GM19025 (cell line): Measurements from ENCODE around the gene BRF1.

Source experiments
- ATAC-seq: cut with Tn5 transposase; IDR thresholded peaks from one replicate; pipeline ENCODE4 v1.9.1; 2021; ENCODE audit warnings: mild to moderate bottlenecking, low read depth, moderate library complexity; ENCODE audit not compliant: unreplicated experiment

BRF1 gene

GRCh38 chr14:105214324-105214915, 86.4 kb downstream of the BRF1 start:
- ATAC-seq, result no peak

- no peak for ATAC-seq
Observed at GRCh38 chr14:105213361-105213760, 87.4 kb downstream of the BRF1 start.

DNA sequence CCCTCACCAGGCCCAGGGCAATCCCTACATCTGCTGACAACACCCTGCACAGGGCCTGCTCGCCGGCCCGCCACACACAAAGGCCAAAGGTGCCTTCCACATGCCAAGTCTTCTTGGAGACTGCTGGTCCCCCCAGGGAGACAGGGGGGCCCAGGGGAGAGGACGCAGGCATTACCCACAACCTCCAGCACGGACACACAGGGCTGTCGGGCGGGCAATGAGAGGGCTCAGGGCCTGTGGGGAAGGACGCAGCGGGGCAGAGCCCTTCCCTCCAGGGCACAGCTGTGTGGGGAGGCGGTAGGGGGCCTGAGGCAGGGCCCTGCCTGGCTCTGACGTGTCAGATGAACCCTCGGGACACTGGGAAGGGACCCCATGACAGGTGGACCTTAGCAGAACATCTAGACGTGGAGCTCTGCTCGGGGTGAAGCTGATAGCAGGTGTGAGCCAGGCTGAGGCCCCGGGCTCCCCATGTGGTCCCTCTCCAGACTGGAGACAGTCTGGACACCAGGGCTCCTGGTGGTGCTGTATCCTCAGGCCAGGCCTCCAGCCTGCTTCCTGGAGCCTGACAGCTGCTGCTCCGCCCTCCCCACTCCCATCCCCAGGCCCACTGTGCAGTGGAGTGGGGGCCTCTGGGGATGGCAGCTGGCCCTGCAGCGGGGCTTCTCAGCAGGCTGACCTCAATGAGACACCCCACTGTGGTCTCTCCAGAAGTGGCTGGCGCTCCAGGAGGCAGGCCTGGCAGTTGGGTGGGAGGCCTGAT, 88.1 kb downstream of the BRF1 start:
- ATAC-seq, result no peak

- ATAC-seq, result no peak
Observed at GRCh38 chr14:105211758-105212089, 89.1 kb downstream of the BRF1 start.

DNA sequence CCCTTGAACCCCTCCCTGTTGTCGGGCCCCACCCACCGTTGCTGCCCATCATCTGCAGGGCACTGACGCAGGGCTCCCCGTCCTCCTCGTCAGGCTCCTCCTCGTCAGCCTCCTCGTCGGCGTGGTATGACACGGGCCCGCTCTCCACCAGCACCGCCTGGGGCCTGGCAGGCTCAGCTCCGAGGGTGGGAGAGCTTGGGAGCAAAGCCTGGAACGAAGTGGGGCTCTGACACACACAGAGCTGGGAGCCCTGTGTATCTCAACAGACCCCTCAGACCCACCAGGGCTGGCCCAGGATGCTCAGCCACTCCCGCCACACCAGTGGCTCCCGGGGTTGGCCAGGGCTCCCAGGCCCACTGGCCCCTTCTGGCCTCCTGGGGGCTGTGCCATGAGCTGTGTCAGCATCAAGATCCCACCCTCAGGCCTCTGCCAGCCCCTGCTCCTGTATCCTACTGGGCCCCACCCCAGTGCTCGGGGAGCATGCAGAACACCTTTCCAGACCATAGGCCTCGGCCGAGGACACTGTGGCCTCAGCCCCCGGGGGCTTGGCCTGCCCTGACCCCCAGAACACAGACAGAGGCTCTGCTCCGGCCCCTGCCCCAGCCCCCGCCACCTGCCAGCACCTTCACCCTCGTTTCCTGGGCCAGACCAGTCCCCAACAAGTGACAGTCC, 89.6 kb downstream of the BRF1 start:
- ATAC-seq, result no peak

- no peak for ATAC-seq
Observed at GRCh38 chr14:105210266-105211025, 90.4 kb downstream of the BRF1 start.

GRCh38 chr14:105209646-105210045, 91.2 kb downstream of the BRF1 start:
- no peak for ATAC-seq

GRCh38 chr14:105209091-105209490, 91.7 kb downstream of the BRF1 start:
- ATAC-seq, result no peak

GRCh38 chr14:105208738-105209075, 92.1 kb downstream of the BRF1 start:
- no peak for ATAC-seq

DNA sequence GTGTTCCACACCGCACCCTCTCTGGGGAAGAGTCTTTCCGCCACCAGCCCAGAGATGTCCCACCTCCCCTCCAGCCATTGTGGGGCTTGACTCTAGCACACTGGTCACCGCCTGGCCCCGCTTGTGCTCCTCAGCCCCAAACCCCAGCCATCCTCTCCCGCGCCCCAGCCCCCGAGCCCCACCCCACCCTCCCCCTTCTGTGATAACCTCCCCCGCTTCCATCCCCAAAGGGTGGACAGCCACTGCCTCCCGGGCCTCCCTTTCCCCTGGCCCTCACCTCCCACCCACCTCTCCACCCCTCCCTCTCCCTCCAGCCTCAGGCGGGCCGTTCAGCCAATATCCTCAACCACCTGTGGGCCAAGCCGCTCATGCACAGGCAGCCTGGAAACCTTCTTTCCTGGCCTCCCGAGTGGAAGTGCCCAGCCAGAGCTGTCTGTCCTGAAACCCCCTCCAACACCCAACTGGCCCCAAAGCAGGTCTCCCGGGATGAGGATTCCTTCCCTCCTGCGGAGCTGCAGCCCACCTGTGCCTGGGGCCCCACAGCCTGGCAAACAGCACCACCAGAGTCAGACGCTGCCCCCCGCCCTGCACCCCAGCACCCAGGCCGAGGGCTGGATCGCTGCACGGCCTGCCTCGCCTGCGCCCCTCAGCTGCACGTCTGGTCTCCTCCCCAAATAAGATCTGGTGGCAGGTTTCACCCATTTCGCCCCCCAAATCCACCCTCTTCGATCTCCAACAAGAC, 92.6 kb downstream of the BRF1 start:
- no peak for ATAC-seq

DNA sequence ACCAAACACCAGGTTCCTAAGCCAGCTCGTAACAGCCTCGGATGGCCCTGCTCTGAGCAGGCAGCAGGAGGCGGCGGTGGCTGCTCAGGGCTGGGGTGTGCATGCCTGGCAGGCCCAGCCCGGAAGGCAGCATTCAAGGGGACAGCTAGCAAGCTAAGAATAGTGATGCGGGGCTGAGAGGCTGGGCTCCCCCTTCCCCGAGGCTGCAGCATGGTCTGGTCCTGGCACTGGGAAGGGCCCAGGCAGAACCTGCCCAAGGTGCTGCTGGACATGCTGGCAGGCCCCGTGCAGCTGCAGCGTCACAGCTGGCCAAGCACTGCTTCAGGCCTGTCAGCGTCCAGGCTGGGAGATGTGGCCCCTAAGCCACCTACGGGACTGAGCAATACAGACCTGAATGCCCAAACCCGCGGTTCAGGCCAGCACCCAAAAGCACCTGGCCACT, 93.3 kb downstream of the BRF1 start:
- no peak for ATAC-seq

GRCh38 chr14:105206873-105207272, 93.9 kb downstream of the BRF1 start:
- no peak for ATAC-seq

DNA sequence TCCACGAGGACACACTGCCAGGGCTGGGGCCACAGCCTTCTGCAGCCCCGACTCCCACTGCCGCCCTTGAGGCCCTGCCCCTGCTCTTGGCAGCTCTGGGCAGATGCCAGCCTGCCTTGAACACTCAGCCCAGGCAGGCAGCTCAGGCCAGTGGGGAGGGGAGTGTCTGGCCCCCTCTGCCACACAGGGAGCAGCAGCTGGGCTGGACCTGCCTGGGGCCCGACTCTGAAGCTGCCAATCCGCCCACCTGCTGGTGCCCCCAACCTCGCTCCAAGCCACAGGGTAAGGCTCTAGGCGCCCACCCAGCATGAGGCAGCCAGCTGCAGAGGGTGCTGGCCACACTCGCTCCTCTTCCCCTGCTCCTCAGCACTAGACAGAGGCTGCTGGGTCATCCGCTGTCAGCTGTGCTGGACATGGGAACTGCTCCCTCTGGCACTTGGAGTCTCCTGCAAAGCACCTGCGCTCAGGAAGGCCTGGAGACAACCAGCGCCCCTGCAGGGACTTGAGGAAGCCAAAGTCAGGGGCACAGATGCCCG, 95.1 kb downstream of the BRF1 start:
- no peak for ATAC-seq

DNA sequence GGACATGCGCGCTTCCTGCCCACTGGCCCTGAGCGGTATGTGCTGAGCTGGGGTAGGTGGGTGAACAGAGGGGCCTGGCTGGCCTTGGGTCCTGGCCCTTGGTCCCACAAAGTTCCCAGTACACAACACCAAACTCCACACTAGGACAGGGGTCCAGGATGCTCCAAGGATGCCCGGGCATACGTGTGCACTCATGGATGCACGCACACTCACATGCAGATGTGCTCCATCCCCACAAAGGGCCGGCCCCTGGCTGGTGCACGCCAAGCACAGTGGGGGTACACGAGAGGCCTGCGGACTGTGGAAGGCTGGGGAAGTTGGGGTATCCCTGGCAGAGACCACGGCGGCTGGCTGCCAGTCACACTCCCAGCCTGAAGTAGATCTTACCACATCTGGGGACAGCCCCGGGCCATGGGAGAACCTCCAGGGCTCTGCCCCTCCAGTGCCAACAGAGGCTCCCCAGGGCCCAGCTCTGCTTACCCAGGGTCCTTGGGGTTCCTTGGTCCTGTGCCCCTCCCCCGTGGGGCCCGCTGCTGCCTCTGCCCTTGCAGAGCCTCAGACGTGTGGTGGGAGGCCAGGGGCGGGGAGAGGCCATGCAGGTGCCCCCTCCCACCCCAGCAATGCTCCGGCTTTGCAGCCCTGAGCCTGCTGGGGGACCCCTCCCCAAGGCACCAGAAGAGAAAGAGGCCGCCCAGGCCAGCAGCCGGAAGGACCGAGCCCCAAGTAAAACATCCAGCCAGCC, 95.7 kb downstream of the BRF1 start:
- no peak for ATAC-seq

DNA sequence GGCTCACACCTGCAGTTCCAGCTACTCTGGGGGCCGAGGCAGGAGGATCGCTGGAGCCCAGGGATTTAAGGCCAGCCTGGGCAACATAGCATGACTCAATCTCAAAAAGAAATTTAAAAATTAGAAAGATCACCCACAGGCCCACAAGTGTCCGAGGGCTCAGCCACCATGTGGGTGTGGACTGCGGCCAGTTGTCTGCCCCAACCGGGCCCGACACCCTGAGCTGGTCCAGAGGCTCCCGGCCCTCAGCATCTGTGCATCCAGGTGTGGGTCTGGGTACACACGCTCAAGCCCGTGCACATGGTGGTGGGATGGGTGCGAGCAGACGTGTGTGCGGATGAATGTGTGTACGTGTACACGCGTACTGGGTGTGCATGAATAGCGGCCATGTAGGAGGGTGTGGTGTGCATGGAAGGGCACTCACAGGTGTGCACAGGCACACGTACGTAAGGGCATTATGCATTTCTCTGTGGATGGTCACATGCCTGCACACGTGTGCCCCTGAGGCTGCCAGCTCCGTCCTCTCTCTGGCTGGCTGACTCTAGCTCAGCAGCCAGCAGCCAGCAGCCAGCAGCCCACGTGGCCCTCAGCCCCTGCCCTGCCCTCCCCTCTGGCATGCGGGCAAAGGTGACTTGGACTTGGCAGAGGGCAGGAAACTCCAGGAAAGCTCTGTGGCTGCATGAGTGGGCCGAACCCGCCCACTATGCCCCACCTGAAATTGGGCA, 96.4 kb downstream of the BRF1 start:
- no peak for ATAC-seq

- no peak for ATAC-seq
Observed at GRCh38 chr14:105203701-105204100, 97.1 kb downstream of the BRF1 start.

DNA sequence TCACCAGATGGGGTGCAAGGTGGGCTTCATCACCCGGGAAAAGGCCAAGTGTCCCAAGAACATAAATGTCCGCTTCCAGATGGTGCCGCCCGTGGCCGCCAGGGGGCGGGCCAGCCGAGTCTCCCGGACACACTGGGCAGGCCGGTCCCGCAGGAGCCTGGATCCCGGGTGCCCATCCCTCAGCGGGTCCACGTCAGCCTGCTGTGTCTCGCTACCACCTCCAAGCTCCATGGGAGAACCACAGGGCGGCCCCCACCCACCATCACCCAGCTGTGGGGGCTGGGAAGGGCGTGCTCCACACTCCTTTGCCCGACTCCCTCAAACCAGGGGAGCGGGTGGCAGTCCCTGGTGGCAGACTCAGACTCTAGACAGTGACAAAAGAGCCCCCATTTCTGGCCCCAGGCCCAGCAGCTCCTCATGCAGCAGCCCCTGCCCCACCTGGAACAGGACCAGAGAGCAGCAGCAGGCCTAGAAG, 97.7 kb downstream of the BRF1 start:
- ATAC-seq, result no peak

DNA sequence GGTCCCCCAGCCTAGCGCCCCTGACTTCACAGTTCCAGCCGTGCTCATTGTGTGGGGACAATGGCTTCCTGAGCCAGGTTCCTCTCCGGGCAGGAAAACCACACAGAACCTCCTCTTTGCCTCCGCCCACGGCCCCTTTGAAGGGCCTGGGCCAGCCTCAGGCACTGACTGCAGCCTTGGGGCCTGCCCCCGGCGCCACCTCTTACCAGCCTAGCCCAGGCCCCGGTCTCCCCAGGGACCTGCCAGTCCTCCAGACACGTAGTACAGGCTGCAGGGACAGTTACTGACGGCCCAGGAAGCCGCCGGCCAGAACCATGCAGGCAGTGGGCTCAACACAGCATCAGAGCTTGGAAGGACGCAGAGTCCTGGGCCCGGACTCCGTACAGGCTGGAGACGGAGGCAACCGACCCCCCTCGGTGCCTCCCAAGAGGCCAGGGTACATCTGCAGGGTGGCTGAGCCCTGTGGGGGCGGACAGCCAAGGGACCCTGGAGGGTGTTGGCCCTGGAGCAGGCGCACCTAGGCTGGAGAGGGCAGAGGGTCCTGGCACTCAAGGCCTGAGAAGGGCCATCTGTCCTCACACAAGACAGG, 98.8 kb downstream of the BRF1 start:
- ATAC-seq, result no peak
